Measurements from ENCODE around the gene NOM1. TPM values are rescaled to one million over a fixed set of nuclear protein-coding genes. Genes with fewer than 3 reads are reported as not detected.

Gene NOM1
- total and polyA plus RNA-seq, 2 donors (not counting 1 experiment from before 2014, with no cell fraction given): 14.2 to 38.3 TPM

DNA sequence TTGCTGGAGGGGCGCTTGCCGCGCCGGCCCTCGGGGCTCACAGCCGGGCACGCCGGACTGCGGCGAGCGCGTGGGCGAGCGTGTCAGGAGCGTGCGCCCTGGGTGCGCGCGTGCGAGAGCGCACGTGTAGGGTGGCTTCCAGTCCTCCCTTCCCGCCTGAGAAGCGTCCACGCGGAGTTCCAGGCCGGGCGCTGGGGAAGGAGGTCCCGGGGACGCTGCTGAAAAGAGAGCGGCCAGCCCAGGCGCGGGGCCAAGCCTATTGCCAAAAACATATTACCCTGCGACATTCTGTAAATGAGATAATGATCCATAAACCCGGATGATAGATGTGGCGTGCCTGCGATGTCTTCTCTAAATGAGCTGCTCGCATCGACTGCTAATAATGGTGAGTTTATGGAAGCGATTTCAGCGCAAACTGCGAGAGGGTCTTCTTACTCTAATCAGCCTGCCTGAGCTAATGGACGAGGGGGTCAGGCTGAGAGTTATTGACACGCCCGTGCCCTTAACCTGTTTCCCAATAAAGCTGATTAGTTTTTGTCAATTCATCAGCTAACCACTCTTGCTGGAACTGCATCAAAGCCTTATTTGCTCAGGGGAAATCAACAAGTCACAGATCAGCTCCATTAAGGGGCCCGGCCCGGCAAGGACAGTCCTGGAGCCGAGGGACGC is 69.0 kb downstream of the NOM1 start:
- H3K27me3 ChIP-seq (replicated peaks in 1 of 4; ENCODE audit: control extremely low read depth in 1 of 4, control insufficient read depth in 3 of 4, insufficient read depth in 4 of 4, low read length in 3 of 4): peaks cover 0 to 94% (median 63%) of the 10 kb centered on the region in 4 experiments
- no peaks in the 10 kb centered on the region for H3K79me2 ChIP-seq (ENCODE audit: control insufficient read depth, insufficient read depth, low read length)
- H3K4me2 ChIP-seq (replicated peaks; ENCODE audit: low read depth, low read length, poor library complexity, severe bottlenecking): no peak overlapping the region
- Mint-ChIP-seq H3K27ac (no peak overlapping the region), H3K9me3 (ENCODE audit: insufficient read depth) (no peaks in the 10 kb centered on the region), H3K4me3 (no peak overlapping the region), H3K4me1 (peaks cover 17% of the 10 kb centered on the region), H3K27me3 (peaks cover 57% of the 10 kb centered on the region)
- POLR2A ChIA-PET: no interaction called here
- H3K36me3 ChIP-seq (replicated peaks in 1 of 2; ENCODE audit: control extremely low read depth in 1 of 2, control insufficient read depth in 1 of 2, extremely low read depth in 1 of 2, insufficient read depth in 2 of 2, low read length in 1 of 2): no peaks in the 10 kb centered on the region
- CTCF ChIA-PET: no interaction called here
- peaks cover 0 to 54% (median 0%) of the 10 kb centered on the region in 3 donors for H3K9me3 ChIP-seq (ENCODE audit: control extremely low read depth in 1 of 3, control insufficient read depth in 2 of 3, insufficient read depth in 1 of 3, low read length in 2 of 3)
- H3K27ac ChIP-seq (ENCODE audit: low read length in 2 of 2): no peak overlapping the region
- ATAC-seq (ENCODE audit: low read depth) (no peak), DNase-seq (peak; percentile 33)
- no peaks in the 10 kb centered on the region for H4K20me1 ChIP-seq (ENCODE audit: control insufficient read depth, insufficient read depth, low read length, poor library complexity, severe bottlenecking)
- H3K4me3 ChIP-seq (ENCODE audit: control extremely low read depth in 1 of 5, extremely low read depth in 1 of 5, insufficient read depth in 1 of 5, low read depth in 2 of 5, low read length in 4 of 5): no peak overlapping the region
- 9% methylated on average over 44 of the region's 49 CpGs for WGBS (ENCODE audit: insufficient coverage)
- H3K9ac ChIP-seq (ENCODE audit: low read length): no peak overlapping the region
- no peak for TF ChIP-seq EZH2 (IDR thresholded peaks at IDR 0.05; ENCODE audit: borderline replicate concordance, insufficient read depth, low read depth, low read length, poor library complexity, severe bottlenecking)
- H2AFZ ChIP-seq (ENCODE audit: insufficient read depth, low read depth, low read length, poor library complexity, severe bottlenecking): no peak overlapping the region
- intact Hi-C loops (cut with micrococcal nuclease): no loop called here
- peaks cover 31 to 37% of the 10 kb centered on the region in 2 donors for H3K4me1 ChIP-seq (ENCODE audit: control insufficient read depth in 2 of 2, insufficient read depth in 2 of 2, low read length in 2 of 2)

DNA sequence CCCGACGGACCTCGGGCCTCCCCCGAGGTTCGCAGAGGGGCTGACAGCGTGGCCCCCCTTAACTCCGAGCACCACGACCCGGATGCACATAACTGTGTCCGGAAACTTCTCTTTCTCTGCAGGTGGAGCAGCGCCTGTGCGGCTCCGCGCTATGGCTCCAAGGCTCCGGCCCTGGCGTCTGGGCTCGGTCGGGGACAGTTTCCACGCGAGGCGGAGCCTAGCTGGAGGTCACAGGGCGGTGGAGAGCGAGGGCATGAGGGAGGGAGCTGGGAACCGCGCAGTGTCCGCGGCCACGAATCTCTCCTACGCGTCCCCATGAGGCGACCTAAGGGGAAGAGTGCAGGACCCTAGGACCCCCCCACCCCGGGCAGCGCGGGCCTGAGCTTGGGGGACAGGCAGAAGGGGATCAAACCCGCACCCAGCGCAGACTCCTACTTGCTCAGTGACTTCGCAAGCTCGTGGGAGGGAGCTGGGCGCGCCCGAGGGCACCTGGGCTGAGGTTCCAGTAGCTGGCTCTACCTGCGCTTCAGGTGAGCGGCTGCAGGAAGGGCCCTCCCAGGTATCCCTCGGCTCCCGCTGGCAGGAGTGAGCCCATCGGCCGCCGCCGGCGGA is 69.6 kb downstream of the NOM1 start:
- CTCF ChIA-PET: no interaction called here
- TF ChIP-seq EZH2 (IDR thresholded peaks at IDR 0.05; ENCODE audit: borderline replicate concordance, insufficient read depth, low read depth, low read length, poor library complexity, severe bottlenecking): no peak
- Histone ChIP-seq H3K9me3 (ENCODE audit: control extremely low read depth in 1 of 3, control insufficient read depth in 2 of 3, insufficient read depth in 1 of 3, low read length in 2 of 3) (peaks cover 0 to 54% (median 0%) of the 10 kb centered on the region in 3 donors), H4K20me1 (ENCODE audit: control insufficient read depth, insufficient read depth, low read length, poor library complexity, severe bottlenecking) (no peaks in the 10 kb centered on the region), H3K27me3 (replicated peaks in 1 of 4; ENCODE audit: control extremely low read depth in 1 of 4, control insufficient read depth in 3 of 4, insufficient read depth in 4 of 4, low read length in 3 of 4) (peaks cover 0 to 89% (median 60%) of the 10 kb centered on the region in 4 experiments), H3K4me3 (ENCODE audit: control extremely low read depth in 1 of 5, extremely low read depth in 1 of 5, insufficient read depth in 1 of 5, low read depth in 2 of 5, low read length in 4 of 5) (no peak overlapping the region), H3K9ac (ENCODE audit: low read length) (no peak overlapping the region), H3K36me3 (replicated peaks in 1 of 2; ENCODE audit: control extremely low read depth in 1 of 2, control insufficient read depth in 1 of 2, extremely low read depth in 1 of 2, insufficient read depth in 2 of 2, low read length in 1 of 2) (no peaks in the 10 kb centered on the region), H3K27ac (ENCODE audit: low read length in 2 of 2) (no peak overlapping the region), H3K4me2 (replicated peaks; ENCODE audit: low read depth, low read length, poor library complexity, severe bottlenecking) (no peak overlapping the region), H3K79me2 (ENCODE audit: control insufficient read depth, insufficient read depth, low read length) (no peaks in the 10 kb centered on the region), H2AFZ (ENCODE audit: insufficient read depth, low read depth, low read length, poor library complexity, severe bottlenecking) (no peak overlapping the region), H3K4me1 (ENCODE audit: control insufficient read depth in 2 of 2, insufficient read depth in 2 of 2, low read length in 2 of 2) (peaks cover 31 to 37% of the 10 kb centered on the region in 2 donors)
- POLR2A ChIA-PET: no interaction called here
- Mint-ChIP-seq H3K4me3 (no peak overlapping the region), H3K27me3 (peaks cover 57% of the 10 kb centered on the region), H3K9me3 (ENCODE audit: insufficient read depth) (no peaks in the 10 kb centered on the region), H3K27ac (no peak overlapping the region), H3K4me1 (peaks cover 17% of the 10 kb centered on the region)
- DNase-seq: no peak
- 7% methylated on average over 50 of the region's 50 CpGs for WGBS (ENCODE audit: insufficient coverage)
- no peak for ATAC-seq (ENCODE audit: low read depth)
- intact Hi-C loops (cut with micrococcal nuclease): no loop called here

All from B cell (primary cell).